Heart left ventricle (tissue), 13 donors: ENCODE results near the gene ZNF823.

Experiments
- CTCF ChIP-seq, 12 donors: fragments of 200-600 bp; sonication (generic) in 4 of 12; IDR thresholded peaks; one replicate each; pipeline versions ENCODE4 v1.5.0 to v1.8.0; 2018 to 2022; ENCODE audit warnings: antibody characterized with exemption in 12 of 12, mild to moderate bottlenecking in 5 of 12
- POLR2A ChIP-seq, 2 donors: fragments of 450-650 bp; IDR thresholded peaks; one replicate each; pipeline ENCODE4 v1.6.1; 2017; ENCODE audit warnings: antibody characterized with exemption in 2 of 2, mild to moderate bottlenecking in 2 of 2, moderate library complexity in 2 of 2
- donor health status: ischemic (EF 13 %, LVEDD 7.1; RV severe dilation, severe dysfunction).
- donor health status: DM: no; HTN: yes; CAD: no.
- donor health status: DM: no; HTN: no; CAD: no.
- donor health status: ischemic (EF 25% LVEDD 6.9; RV normal size, moderate dysfunction).
- donor health status: ischemic (EF 25% LVEDD 5.7; RV mildly dilated, moderate dysfunction).
- donor health status: ischemic (EF 35%, LVEDD 5.7; RV mildly dilated, moderate dysfunction).
- donor health status: nonischemic (EF 11% LVEDD 7.7; RV severe dilation, severe dysfunction).
- donor health status: DM: yes; HTN: yes; CAD: no.
- donor health status: PGD.
- donor health status: ischemic (EF 29% LVEDD 5.4; RV normal size, mild dysfunction).
- donor health status: nonischemic (EF 23%, LVEDD 6.1; RV moderate dilation, normal function).

DNA sequence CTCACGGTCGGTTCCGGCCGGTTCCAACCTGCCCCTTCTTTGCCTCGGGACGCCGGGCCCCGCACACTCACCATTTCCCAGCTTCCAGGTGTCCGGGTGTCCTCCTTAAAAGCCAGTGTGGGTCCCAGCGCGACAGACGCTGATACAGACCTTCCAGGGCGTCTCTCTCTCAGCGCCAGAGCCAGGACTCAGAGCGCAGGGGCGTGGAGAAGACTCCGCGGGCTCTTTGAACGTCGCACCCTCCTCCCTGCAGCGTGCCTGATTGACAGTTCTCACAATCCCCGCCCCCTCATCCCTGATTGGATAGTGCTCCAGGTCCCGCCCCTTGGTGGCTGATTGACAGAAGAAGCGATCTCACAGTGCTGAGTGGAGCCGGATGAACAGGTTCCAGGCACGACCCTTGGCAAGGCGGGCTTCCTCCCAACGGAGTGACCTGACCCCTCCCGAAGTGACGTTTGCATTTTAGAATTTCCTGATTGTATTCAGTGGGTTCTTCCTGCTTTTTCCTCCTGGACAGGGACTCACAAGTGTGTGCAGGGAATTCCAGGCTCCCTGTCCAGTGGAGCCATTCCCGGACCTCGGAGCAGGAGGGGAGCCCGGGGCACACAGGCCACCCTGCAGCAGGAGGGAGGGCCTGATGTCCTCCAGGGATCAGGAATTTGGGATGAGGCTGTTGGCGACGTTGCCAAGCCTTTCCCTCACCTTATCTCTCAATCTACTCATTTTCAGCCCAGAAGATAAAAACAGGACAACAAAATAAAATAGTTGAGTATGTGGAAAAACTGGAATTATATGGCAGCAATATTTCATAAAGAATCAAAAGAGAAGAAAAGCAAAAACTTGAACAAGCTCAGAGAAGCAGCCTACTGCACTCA lies at the start of gene ZNF823:
- TF ChIP-seq CTCF (IDR thresholded peaks at IDR 0.05) (peak in 1 of 12 donors; percentile 9), POLR2A (IDR thresholded peaks at IDR 0.05) (peak in 1 of 2 donors; percentile 85)
